GM18517 (cell line): Measurements from ENCODE around the gene ZZZ3.
"Not testable (repeated sequence)": the region's sequence is repeated elsewhere in the genome, so short reads cannot be mapped to it uniquely, and the experiment has no call there.

ENCODE experiments used
- ATAC-seq: cut with Tn5 transposase; IDR thresholded peaks from one replicate; pipeline ENCODE4 v1.9.1; 2021; ENCODE audit warnings: mild to moderate bottlenecking, moderate library complexity; ENCODE audit not compliant: unreplicated experiment

The ZZZ3 gene

GRCh38 chr1:77682460-77683159, at the start of gene ZZZ3:
Gene ZZZ3 (minus strand): TSS chr1:77682658. CDS start chr1:77633354, 49,304 bp downstream.
- peak; percentile 84 for ATAC-seq

- no peak for ATAC-seq
These were observed 49.6 kb upstream of the ZZZ3 start for GRCh38 chr1:77732090-77732489.

GRCh38 chr1:77725706-77726105, 43.2 kb upstream of the ZZZ3 start:
- ATAC-seq: no peak

GRCh38 chr1:77718181-77718580, 35.7 kb upstream of the ZZZ3 start:
- ATAC-seq: no peak

- no peak for ATAC-seq
These were observed 33.6 kb upstream of the ZZZ3 start for GRCh38 chr1:77716065-77716464.

GRCh38 chr1:77709727-77710126, 27.3 kb upstream of the ZZZ3 start:
- no peak for ATAC-seq

GRCh38 chr1:77706321-77706720, 23.9 kb upstream of the ZZZ3 start:
- ATAC-seq: no peak

GRCh38 chr1:77704736-77705135, 22.3 kb upstream of the ZZZ3 start:
- ATAC-seq: no peak

GRCh38 chr1:77699673-77700072, 17.2 kb upstream of the ZZZ3 start:
- not testable (repeated sequence) for ATAC-seq

GRCh38 chr1:77697441-77697840, 15.0 kb upstream of the ZZZ3 start:
- ATAC-seq: no peak

GRCh38 chr1:77688939-77689338, 6.5 kb upstream of the ZZZ3 start:
- ATAC-seq: no peak

- no peak for ATAC-seq
These were observed 5.1 kb upstream of the ZZZ3 start for GRCh38 chr1:77687519-77687906.

- no peak for ATAC-seq
These were observed 4.5 kb upstream of the ZZZ3 start for GRCh38 chr1:77686796-77687518.

GRCh38 chr1:77683160-77684148, 996 bp upstream of the ZZZ3 start:
- ATAC-seq: peak; percentile 68

- no peak for ATAC-seq
These were observed 2.3 kb downstream of the ZZZ3 start for GRCh38 chr1:77680173-77680572.

GRCh38 chr1:77678660-77679610, 3.5 kb downstream of the ZZZ3 start:
- no peak for ATAC-seq

- not testable (repeated sequence) for ATAC-seq
These were observed 7.7 kb downstream of the ZZZ3 start for GRCh38 chr1:77674807-77675206.

- no peak for ATAC-seq
These were observed 8.6 kb downstream of the ZZZ3 start for GRCh38 chr1:77673716-77674355.

GRCh38 chr1:77673030-77673429, 9.4 kb downstream of the ZZZ3 start:
- no peak for ATAC-seq

- no peak for ATAC-seq
These were observed 10.1 kb downstream of the ZZZ3 start for GRCh38 chr1:77672374-77672773.
